Measurements from ENCODE around the gene CCNJ. TPM values are rescaled to one million over a fixed set of nuclear protein-coding genes. Genes with fewer than 3 reads are reported as not detected.

CCNJ gene
- total and polyA plus RNA-seq, 4 donors, result 0.75 to 6.5 (median 3.9) TPM

DNA sequence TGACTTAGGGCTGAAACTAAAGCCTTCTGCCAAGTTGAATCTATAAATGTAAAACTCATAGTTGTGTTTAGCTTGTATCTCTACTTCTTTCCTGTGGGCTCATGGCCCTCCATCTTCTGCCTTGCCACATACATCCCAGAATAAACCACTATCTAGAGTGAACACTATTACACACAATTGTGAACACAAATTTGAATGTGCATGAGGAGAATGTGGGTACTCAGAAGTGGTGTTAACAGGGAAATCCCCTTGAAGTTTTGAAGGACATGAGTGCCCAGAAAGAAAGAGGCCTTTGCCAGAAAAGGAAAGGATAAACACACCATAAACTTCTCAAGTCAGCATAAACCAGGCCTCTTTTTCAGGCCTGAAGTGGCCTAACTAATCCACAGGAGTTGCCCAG, 20.2 kb upstream of the CCNJ start:
- Histone ChIP-seq H3K4me3 (ENCODE audit: low read length in 2 of 2) (no peak overlapping the region), H3K9me3 (ENCODE audit: control insufficient read depth, low read length) (no peaks in the 10 kb centered on the region), H3K27me3 (ENCODE audit: control insufficient read depth in 1 of 2, insufficient read depth in 2 of 2, low read length in 1 of 2) (no peaks in the 10 kb centered on the region), H3K4me1 (ENCODE audit: control insufficient read depth in 1 of 2, insufficient read depth in 2 of 2, low read length in 2 of 2) (no peaks in the 10 kb centered on the region), H3K27ac (ENCODE audit: low read depth in 1 of 2, low read length in 2 of 2) (no peak overlapping the region), H3K36me3 (ENCODE audit: control insufficient read depth in 1 of 2, insufficient read depth in 2 of 2, low read length in 1 of 2) (no peaks in the 10 kb centered on the region)
- intact Hi-C loops (cut with DNase I), result no loop called here
- DNase-seq (no peak), ATAC-seq (ENCODE audit: low FRiP score) (no peak)

DNA sequence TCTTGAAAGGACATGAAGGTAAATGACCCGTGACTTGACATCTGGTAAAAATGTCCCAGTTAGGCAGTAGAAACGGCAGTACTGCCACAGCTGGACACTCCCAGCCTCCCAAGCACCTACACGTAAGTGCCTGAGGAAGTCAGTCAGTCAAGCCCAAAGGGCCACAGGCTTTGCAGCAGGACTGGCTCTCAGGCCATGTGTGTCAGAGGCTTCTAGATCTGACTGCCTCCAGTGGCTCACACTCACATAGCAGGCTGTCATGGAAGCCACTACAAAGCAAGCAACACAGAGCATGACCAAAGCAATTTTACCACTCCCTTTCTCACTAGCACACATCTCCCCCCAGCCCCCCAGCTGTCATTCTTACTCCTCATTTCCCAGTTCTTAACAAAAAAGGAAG, 17.8 kb upstream of the CCNJ start:
- no peak for DNase-seq
- Histone ChIP-seq H3K4me3 (ENCODE audit: low read length in 2 of 2) (no peak overlapping the region), H3K27me3 (ENCODE audit: control insufficient read depth in 1 of 2, insufficient read depth in 2 of 2, low read length in 1 of 2) (no peaks in the 10 kb centered on the region), H3K36me3 (ENCODE audit: control insufficient read depth in 1 of 2, insufficient read depth in 2 of 2, low read length in 1 of 2) (no peaks in the 10 kb centered on the region), H3K9me3 (ENCODE audit: control insufficient read depth, low read length) (no peaks in the 10 kb centered on the region), H3K27ac (ENCODE audit: low read depth in 1 of 2, low read length in 2 of 2) (no peak overlapping the region), H3K4me1 (ENCODE audit: control insufficient read depth in 1 of 2, insufficient read depth in 2 of 2, low read length in 2 of 2) (no peaks in the 10 kb centered on the region)
- intact Hi-C loops (cut with DNase I), result no loop called here
- 84% methylated on average over 3 of the region's 3 CpGs for WGBS, 2 donors
- no peak for ATAC-seq (ENCODE audit: low FRiP score)

DNA sequence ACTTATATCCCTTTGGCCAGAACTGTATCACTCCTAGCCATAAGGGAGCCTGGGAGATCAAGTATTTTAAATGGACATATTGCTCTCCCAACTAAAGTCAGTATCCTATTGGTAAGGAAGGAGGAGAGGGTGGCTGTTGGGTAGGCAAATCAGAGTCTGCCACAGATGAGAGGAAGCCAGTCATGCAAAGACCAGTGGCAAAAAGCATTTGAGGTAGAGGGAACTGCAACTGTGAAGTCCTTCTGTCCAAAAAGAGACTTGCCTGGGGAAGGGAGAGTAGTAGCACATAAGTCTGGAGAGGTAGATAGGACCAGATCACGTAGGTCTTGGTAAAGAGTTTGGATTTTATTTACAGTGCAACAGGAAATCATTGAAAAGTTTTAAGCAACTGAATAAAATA, 8.8 kb upstream of the CCNJ start:
- no peaks in the 10 kb centered on the region for H3K4me1 ChIP-seq (ENCODE audit: control insufficient read depth in 1 of 2, insufficient read depth in 2 of 2, low read length in 2 of 2)
- H3K4me3 ChIP-seq (ENCODE audit: low read length in 2 of 2), result no peak overlapping the region
- DNase-seq (no peak), ATAC-seq (ENCODE audit: low FRiP score) (no peak)
- intact Hi-C loops (cut with DNase I), result no loop called here
- WGBS, 2 donors, result 94 to 97% methylated on average over 1 of the region's 1 CpG
- H3K9me3 ChIP-seq (ENCODE audit: control insufficient read depth, low read length), result no peaks in the 10 kb centered on the region
- no peaks in the 10 kb centered on the region for H3K36me3 ChIP-seq (ENCODE audit: control insufficient read depth in 1 of 2, insufficient read depth in 2 of 2, low read length in 1 of 2)
- H3K27me3 ChIP-seq (ENCODE audit: control insufficient read depth in 1 of 2, insufficient read depth in 2 of 2, low read length in 1 of 2), result no peaks in the 10 kb centered on the region
- H3K27ac ChIP-seq (ENCODE audit: low read depth in 1 of 2, low read length in 2 of 2), result no peak overlapping the region

DNA sequence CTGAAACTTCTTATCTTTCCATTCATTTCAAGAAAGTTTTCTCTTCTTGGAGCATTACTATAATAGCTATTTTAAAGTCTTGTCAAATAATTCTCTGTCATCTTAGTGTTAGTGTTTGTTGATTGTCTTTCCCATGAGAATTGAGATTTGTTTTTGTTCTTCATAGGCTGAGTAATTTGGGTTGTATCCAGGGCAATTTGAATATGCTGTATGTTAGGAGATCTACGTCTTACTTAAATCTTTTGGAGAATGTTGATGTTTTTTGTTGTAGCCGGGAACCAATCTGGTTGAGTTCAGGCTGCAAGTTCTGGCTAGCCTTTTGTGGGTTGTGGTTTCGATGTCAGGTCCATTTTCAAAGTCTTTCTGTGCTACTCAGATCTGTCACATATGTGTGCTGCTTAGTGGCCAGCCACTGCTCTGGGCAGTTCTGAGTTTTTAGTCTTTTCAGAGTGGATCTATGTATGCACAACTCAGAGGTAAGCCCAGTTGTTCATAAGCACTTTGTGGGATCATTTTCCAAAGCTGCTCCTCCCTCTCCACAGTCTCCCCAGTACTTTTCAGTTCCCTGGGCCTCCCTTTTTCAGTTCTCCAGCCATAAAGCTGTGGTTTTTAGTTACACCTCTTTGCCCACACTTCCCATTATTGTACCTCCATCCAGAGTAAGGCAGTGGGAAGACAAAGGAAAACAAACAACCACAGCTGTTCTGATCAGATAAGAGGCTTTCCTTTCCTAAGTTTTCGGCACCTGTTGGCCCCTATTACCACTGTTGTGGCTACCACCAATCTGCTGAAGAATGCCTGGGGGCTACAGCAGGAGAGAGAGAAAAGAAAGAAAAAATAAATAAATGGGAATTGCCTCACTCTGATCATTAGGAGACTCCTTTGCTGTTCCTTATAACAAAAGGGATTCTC, 4.7 kb upstream of the CCNJ start:
- no peaks in the 10 kb centered on the region for H3K4me1 ChIP-seq (ENCODE audit: control insufficient read depth in 1 of 2, insufficient read depth in 2 of 2, low read length in 2 of 2)
- 90 to 91% methylated on average over 4 of the region's 4 CpGs for WGBS, 2 donors
- no peaks in the 10 kb centered on the region for H3K27me3 ChIP-seq (ENCODE audit: control insufficient read depth in 1 of 2, insufficient read depth in 2 of 2, low read length in 1 of 2)
- H3K9me3 ChIP-seq (ENCODE audit: control insufficient read depth, low read length), result no peaks in the 10 kb centered on the region
- ATAC-seq (ENCODE audit: low FRiP score) (no peak), DNase-seq (no peak)
- intact Hi-C loops (cut with DNase I), result no loop called here
- no peak overlapping the region for H3K27ac ChIP-seq (ENCODE audit: low read depth in 1 of 2, low read length in 2 of 2)
- no peaks in the 10 kb centered on the region for H3K36me3 ChIP-seq (ENCODE audit: control insufficient read depth in 1 of 2, insufficient read depth in 2 of 2, low read length in 1 of 2)
- H3K4me3 ChIP-seq (ENCODE audit: low read length in 2 of 2), result no peak overlapping the region

DNA sequence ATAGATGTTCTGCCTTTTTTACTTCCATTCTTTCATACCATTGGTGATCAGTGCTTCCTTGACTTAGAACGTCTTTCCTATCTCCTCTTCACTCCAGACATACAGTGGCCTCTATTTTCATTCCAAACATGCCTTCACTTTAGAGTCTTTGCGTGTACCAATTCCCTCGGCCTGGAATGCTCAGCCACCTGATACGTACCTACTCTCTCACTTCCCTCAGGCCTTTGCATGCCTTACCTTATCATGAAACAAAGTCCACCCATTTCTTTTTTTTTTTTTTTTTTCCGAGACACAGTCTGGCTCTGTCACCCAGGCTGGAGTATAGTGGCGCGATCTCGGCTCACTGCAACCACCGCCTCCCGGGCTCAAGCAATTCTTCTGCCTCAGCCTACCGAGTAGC, 2.2 kb upstream of the CCNJ start:
- ATAC-seq (ENCODE audit: low FRiP score), result no peak
- WGBS, 2 donors, result 90 to 96% methylated on average over 11 of the region's 11 CpGs
- Histone ChIP-seq H3K4me3 (ENCODE audit: low read length in 2 of 2) (no peak overlapping the region), H3K4me1 (ENCODE audit: control insufficient read depth in 1 of 2, insufficient read depth in 2 of 2, low read length in 2 of 2) (peaks cover 0 to 2% of the 10 kb centered on the region in 2 donors), H3K27me3 (ENCODE audit: control insufficient read depth in 1 of 2, insufficient read depth in 2 of 2, low read length in 1 of 2) (no peaks in the 10 kb centered on the region), H3K9me3 (ENCODE audit: control insufficient read depth, low read length) (no peaks in the 10 kb centered on the region), H3K27ac (ENCODE audit: low read depth in 1 of 2, low read length in 2 of 2) (no peak overlapping the region), H3K36me3 (ENCODE audit: control insufficient read depth in 1 of 2, insufficient read depth in 2 of 2, low read length in 1 of 2) (no peaks in the 10 kb centered on the region)
- intact Hi-C loops (cut with DNase I), result loop anchor here in 1 of 2 donors (5.0 kb wide), 1 partner anchor 791 kb away; the partner anchor contains the start of gene LCOR
- no peak for DNase-seq

DNA sequence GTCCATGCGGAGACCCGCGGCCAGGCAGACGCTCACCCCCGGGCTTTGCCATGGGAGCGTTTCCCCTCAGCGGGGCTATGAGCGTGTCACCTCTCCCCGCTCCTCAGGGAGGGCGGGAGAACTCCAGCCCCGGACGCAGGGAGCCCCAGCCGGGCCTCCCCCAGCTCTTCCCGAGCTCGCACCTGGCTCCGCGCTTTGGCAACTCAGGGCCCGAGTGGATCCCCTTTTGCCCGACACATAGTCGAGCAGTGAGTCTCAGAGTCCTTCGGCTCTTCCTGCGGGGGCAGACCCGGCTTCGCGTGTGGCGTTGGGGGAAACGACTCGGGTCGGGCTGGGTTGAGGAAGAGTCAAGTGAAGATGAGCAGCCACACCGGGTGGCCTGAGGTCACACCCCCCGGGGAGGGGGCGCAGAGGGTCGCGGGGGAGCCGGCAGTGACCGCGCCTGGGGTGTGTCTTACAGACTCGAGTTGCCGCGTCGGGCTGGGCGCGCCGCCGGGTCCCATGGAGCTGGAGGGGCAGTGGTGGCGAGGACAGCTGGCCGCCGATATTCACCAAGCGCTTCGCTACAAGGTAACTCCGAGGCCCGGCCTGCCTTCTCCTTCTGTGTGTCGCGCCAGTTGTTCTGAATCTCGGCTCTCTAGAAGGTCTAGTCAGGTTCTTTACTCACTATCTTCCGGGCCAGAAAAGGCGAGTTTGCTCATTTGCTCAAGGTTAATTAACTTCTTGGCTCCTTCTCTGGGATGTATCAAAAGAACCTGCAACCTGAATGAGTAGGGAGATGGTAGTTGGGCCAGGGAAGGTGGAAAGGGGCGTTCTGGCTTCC, 721 bp downstream of the CCNJ start:
- no peaks in the 10 kb centered on the region for H3K36me3 ChIP-seq (ENCODE audit: control insufficient read depth in 1 of 2, insufficient read depth in 2 of 2, low read length in 1 of 2)
- peak overlapping the region; percentile 75 to 78 for H3K4me3 ChIP-seq (ENCODE audit: low read length in 2 of 2)
- peak overlapping the region; percentile 38 to 61 for H3K27ac ChIP-seq (ENCODE audit: low read depth in 1 of 2, low read length in 2 of 2)
- H3K4me1 ChIP-seq (ENCODE audit: control insufficient read depth in 1 of 2, insufficient read depth in 2 of 2, low read length in 2 of 2), result peaks cover 0 to 2% of the 10 kb centered on the region in 2 donors
- WGBS, 2 donors, result 1% methylated on average over 49 to 58 of the region's 58 CpGs
- ATAC-seq (ENCODE audit: low FRiP score), result peak; percentile 77
- H3K9me3 ChIP-seq (ENCODE audit: control insufficient read depth, low read length), result no peaks in the 10 kb centered on the region
- intact Hi-C loops (cut with DNase I), result loop anchor here (2.0 to 5.0 kb wide), 2 partner anchors 47 to 788 kb away; partner anchors contain the start of gene LCOR (in 1 of the 2)
- DNase-seq, result peak; percentile 65 to 83
- no peaks in the 10 kb centered on the region for H3K27me3 ChIP-seq (ENCODE audit: control insufficient read depth in 1 of 2, insufficient read depth in 2 of 2, low read length in 1 of 2)

DNA sequence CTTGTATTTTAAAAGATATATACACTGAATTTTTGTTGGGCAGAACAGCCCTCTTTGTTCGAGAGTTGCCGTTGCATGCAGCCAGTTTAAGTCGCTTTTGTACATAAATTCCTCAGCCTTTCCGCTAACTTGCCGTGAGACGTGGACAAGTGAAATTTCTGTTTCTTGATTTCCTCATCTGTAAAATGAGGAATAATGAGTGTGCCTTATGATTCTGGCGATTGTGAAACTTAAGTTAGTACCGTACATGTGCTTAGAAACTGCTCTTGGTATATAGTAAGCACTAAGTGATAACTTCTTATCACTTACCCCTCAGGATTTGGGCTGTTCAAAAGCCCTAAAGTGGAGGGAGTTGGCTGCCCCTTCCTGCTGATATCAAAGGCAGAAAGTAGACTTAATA, 1.4 kb downstream of the CCNJ start:
- intact Hi-C loops (cut with DNase I), result loop anchor here in 1 of 2 donors (5.0 kb wide), 1 partner anchor 788 kb away; the partner anchor contains the start of gene LCOR
- 28 to 40% methylated on average over 8 of the region's 8 CpGs for WGBS, 2 donors
- Histone ChIP-seq H3K4me1 (ENCODE audit: control insufficient read depth in 1 of 2, insufficient read depth in 2 of 2, low read length in 2 of 2) (peaks cover 0 to 2% of the 10 kb centered on the region in 2 donors), H3K4me3 (ENCODE audit: low read length in 2 of 2) (peak overlapping the region in 1 of 2 donors; percentile 78), H3K9me3 (ENCODE audit: control insufficient read depth, low read length) (no peaks in the 10 kb centered on the region), H3K27me3 (ENCODE audit: control insufficient read depth in 1 of 2, insufficient read depth in 2 of 2, low read length in 1 of 2) (no peaks in the 10 kb centered on the region), H3K36me3 (ENCODE audit: control insufficient read depth in 1 of 2, insufficient read depth in 2 of 2, low read length in 1 of 2) (no peaks in the 10 kb centered on the region), H3K27ac (ENCODE audit: low read depth in 1 of 2, low read length in 2 of 2) (no peak overlapping the region)
- no peak for ATAC-seq (ENCODE audit: low FRiP score)
- DNase-seq, result no peak

DNA sequence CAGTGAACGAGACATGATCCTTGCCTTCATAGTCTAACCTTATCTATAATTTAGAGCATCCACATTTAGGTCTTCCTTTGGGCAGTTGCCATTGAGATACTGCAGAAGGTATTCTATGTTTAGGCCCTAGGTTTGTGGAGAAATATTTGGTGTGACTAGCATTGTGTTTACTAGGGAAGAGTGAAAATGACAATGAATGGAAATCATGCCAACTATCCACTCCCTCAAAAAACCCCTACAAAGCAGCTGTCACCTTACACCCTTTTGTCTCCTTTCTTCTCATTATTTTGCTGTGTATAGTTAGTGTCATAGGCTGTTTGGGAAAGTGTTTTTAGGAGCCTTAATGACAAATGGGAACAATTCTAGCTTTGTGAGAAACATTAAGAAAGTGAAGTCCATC, 3.2 kb downstream of the CCNJ start:
- Histone ChIP-seq H3K4me3 (ENCODE audit: low read length in 2 of 2) (no peak overlapping the region), H3K27ac (ENCODE audit: low read depth in 1 of 2, low read length in 2 of 2) (no peak overlapping the region), H3K36me3 (ENCODE audit: control insufficient read depth in 1 of 2, insufficient read depth in 2 of 2, low read length in 1 of 2) (no peaks in the 10 kb centered on the region), H3K4me1 (ENCODE audit: control insufficient read depth in 1 of 2, insufficient read depth in 2 of 2, low read length in 2 of 2) (peaks cover 0 to 2% of the 10 kb centered on the region in 2 donors), H3K27me3 (ENCODE audit: control insufficient read depth in 1 of 2, insufficient read depth in 2 of 2, low read length in 1 of 2) (no peaks in the 10 kb centered on the region), H3K9me3 (ENCODE audit: control insufficient read depth, low read length) (no peaks in the 10 kb centered on the region)
- 94 to 98% methylated on average over 1 of the region's 1 CpG for WGBS, 2 donors
- ATAC-seq (ENCODE audit: low FRiP score) (no peak), DNase-seq (no peak)
- intact Hi-C loops (cut with DNase I), result no loop called here
